Suprapubic skin (tissue), 4 donors: Measurements from ENCODE around the gene RNF167. TPM values are rescaled to one million over a fixed set of nuclear protein-coding genes. Genes with fewer than 3 reads are reported as not detected.

Source experiments
- DNase-seq, 2 donors: peaks; one replicate each; pipeline ENCODE4 v3.0.0-alpha.2; 2019; ENCODE audit warnings: low spot score in 2 of 2
- H3K27ac ChIP-seq: fragments of 200-600 bp; sonication (generic); one replicate; pipeline ENCODE4 v1.5.1; 2019
- H3K27me3 ChIP-seq: fragments of 200-600 bp; sonication (generic); one replicate; pipeline ENCODE4 v1.5.1; 2019
- H3K36me3 ChIP-seq: fragments of 200-600 bp; sonication (generic); one replicate; pipeline ENCODE4 v1.5.1; 2019
- H3K4me1 ChIP-seq: fragments of 200-600 bp; sonication (generic); one replicate; pipeline ENCODE4 v1.5.1; 2019
- H3K4me3 ChIP-seq: fragments of 200-600 bp; sonication (generic); one replicate; pipeline ENCODE4 v1.5.1; 2019; ENCODE audit warnings: mild to moderate bottlenecking
- H3K9me3 ChIP-seq: fragments of 200-600 bp; sonication (generic); one replicate; pipeline ENCODE4 v1.5.1; 2019
- CTCF ChIP-seq, 2 donors: fragments of 200-600 bp in 1 of 2; fragments of 450-650 bp in 1 of 2; sonication (generic) in 1 of 2; IDR thresholded peaks; one replicate each; pipeline ENCODE4 v1.5.1; 2016 to 2019; ENCODE audit warnings: antibody characterized with exemption in 2 of 2, mild to moderate bottlenecking in 1 of 2, moderate library complexity in 1 of 2
- EP300 ChIP-seq: sonication (generic); formaldehyde crosslinking; IDR thresholded peaks from one replicate; pipeline ENCODE4 v1.6.1; 2017; ENCODE audit warnings: antibody characterized with exemption
- POLR2A ChIP-seq, 2 donors: fragments of 450-650 bp; IDR thresholded peaks; one replicate each; pipeline ENCODE4 v1.6.1; 2017; ENCODE audit warnings: antibody characterized with exemption in 2 of 2, mild to moderate bottlenecking in 2 of 2, moderate library complexity in 2 of 2
- POLR2AphosphoS5 ChIP-seq, 3 donors: sonication (generic); formaldehyde crosslinking; IDR thresholded peaks; one replicate each; pipeline ENCODE4 v1.6.1; 2017; ENCODE audit warnings: antibody characterized with exemption in 3 of 3
- WGBS: methylation state at CpG from one replicate; pipeline ENCODE4 v1.1.5; 2018; 5-methylcytosine and 5-hydroxymethylcytosine counted together
- total RNA-seq, 4 donors: library from RNA; depleted of rRNA; stranded (reverse); fragments of >200 nt; gene quantifications; one replicate each; pipeline ENCODE4 v1.1.0, GENCODE V29; 2016

RNF167 gene
- total RNA-seq, 4 donors from 2014 or later = 74.1 to 118 (median 99.4) TPM

- peaks cover 33% of the 10 kb centered on the region for H3K36me3 ChIP-seq
- WGBS = 66% methylated on average over 13 of the region's 13 CpGs
- no peak overlapping the region for H3K27ac ChIP-seq
- H3K27me3 ChIP-seq = no peaks in the 10 kb centered on the region
- DNase-seq = no peak
- H3K9me3 ChIP-seq = no peaks in the 10 kb centered on the region
- no peak for TF ChIP-seq CTCF (IDR thresholded peaks at IDR 0.05)
- TF ChIP-seq EP300 = no peak
- TF ChIP-seq POLR2AphosphoS5 (IDR thresholded peaks at IDR 0.05) = no peak
- TF ChIP-seq POLR2A (IDR thresholded peaks at IDR 0.05) = no peak
- H3K4me1 ChIP-seq = peaks cover 83% of the 10 kb centered on the region
- H3K4me3 ChIP-seq = no peak overlapping the region
Measured at GRCh38 chr17:4942760-4943508, 2.9 kb downstream of the RNF167 start.

DNA sequence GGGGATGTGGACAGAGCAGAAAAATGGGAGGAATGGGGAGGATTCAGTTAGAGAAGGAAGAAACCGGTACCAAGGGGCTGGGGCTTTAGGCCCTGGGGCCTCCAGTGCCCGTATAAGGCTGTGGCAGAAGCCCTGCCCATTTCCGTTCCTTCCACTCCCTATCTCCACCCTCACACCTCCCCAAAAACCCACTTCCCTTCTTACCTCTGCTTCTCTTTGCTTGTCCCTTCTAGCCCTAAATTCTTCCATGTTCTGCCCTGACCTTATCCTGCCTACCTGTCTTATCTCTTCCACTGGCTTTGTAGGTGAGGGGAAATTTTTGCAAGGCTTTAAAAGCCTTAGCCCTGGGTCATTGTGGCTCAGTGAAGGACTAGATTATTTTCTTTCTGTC is 4.1 kb downstream of the RNF167 start:
- TF ChIP-seq POLR2AphosphoS5 (IDR thresholded peaks at IDR 0.05) (no peak), EP300 (no peak), CTCF (IDR thresholded peaks at IDR 0.05) (no peak)
- WGBS = 31% methylated on average over 3 of the region's 3 CpGs
- DNase-seq = no peak
- Histone ChIP-seq H3K36me3 (peaks cover 30% of the 10 kb centered on the region), H3K27ac (peak overlapping the region; percentile 98), H3K4me1 (peaks cover 74% of the 10 kb centered on the region), H3K27me3 (no peaks in the 10 kb centered on the region), H3K4me3 (no peak overlapping the region), H3K9me3 (no peaks in the 10 kb centered on the region)

DNA sequence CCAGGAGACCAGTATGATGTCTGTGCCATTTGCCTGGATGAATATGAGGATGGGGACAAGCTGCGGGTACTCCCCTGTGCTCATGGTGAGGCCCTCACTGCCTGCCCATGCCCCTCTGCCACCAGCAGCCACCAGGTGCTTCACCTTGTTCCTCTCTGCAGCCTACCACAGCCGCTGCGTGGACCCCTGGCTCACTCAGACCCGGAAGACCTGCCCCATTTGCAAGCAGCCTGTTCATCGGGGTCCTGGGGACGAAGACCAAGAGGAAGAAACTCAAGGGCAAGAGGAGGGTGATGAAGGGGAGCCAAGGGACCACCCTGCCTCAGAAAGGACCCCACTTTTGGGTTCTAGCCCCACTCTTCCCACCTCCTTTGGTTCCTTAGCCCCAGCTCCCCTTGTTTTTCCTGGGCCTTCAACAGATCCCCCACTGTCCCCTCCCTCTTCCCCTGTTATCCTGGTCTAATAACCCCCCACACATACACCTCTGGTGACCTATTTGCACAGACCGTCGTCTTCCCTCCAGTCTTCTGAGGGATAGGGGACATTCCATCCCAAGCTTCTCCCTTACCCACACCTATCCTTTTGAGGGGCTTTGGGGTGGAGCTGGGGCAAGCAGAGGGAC is 4.6 kb downstream of the RNF167 start:
- Histone ChIP-seq H3K27ac (peak overlapping the region; percentile 98), H3K27me3 (no peaks in the 10 kb centered on the region), H3K36me3 (peaks cover 30% of the 10 kb centered on the region), H3K4me3 (no peak overlapping the region), H3K9me3 (no peaks in the 10 kb centered on the region), H3K4me1 (peaks cover 73% of the 10 kb centered on the region)
- no peak for DNase-seq
- TF ChIP-seq CTCF (IDR thresholded peaks at IDR 0.05) (no peak), POLR2A (IDR thresholded peaks at IDR 0.05) (no peak), EP300 (no peak), POLR2AphosphoS5 (IDR thresholded peaks at IDR 0.05) (no peak)
- WGBS = 58% methylated on average over 7 of the region's 8 CpGs

DNA sequence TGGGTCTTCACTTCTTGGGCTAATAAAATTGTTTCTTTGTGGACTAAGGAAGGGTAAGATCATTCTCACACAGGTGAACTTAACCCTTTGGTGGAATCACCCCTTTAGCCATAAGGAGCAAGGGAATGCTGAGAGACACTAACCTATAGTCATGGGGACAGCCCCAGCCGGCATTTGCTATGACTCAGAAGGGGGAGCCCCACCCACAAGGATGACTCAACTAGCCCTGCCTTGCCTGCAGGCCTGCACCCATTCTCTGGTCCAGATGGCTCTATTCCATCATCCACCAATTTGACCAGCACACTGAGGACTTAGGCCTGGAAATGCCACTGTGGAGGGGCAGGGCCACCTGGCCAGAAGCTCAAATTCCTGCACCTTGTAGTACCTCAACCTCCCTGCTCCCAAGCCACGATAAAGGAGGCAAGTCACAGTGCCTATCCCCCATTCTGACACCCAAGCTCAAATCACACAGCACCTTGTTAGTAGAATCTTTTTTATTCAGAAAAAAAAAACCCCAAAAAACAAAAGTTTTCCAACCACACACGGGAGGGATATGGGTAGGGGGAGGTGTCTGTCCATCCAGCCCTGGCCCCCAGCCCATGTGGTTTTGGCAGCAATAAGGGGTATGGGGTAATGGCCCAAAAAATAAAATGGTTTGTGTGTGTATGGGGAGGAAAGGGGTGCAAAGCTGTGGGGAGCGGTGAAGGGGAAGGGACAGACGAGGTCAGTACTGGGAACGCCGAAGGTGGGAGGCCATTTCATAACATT is 5.3 kb downstream of the RNF167 start:
- Histone ChIP-seq H3K27me3 (no peaks in the 10 kb centered on the region), H3K27ac (peak overlapping the region; percentile 98), H3K9me3 (no peaks in the 10 kb centered on the region), H3K4me3 (peak overlapping the region; percentile 85), H3K36me3 (peaks cover 30% of the 10 kb centered on the region), H3K4me1 (peaks cover 80% of the 10 kb centered on the region)
- DNase-seq = peak; percentile 91 to 92
- WGBS = 23% methylated on average over 7 of the region's 7 CpGs
- TF ChIP-seq CTCF (IDR thresholded peaks at IDR 0.05) = no peak
- no peak for TF ChIP-seq EP300
- peak in 2 of 3 donors; percentile 24 to 80 for TF ChIP-seq POLR2AphosphoS5 (IDR thresholded peaks at IDR 0.05)
- TF ChIP-seq POLR2A (IDR thresholded peaks at IDR 0.05) = no peak

DNA sequence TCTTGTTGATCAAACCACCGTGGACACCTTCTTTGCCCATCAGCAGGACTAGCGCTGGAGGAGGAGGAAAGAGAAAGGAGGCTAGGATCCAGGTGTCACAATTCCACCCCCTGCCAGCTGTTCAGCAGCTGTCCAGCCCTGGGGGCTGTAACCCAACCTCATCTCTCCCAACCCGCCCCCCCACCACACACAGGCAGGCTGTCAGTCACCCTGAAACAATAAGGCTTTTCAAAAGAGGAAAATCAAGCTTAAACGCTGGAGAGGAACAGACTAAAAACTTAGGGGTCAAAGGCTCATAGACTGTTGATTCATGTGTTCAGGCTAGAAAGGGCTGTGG is 5.8 kb downstream of the RNF167 start:
- no peaks in the 10 kb centered on the region for H3K9me3 ChIP-seq
- peak overlapping the region; percentile 98 for H3K27ac ChIP-seq
- no peaks in the 10 kb centered on the region for H3K27me3 ChIP-seq
- H3K4me3 ChIP-seq = peak overlapping the region; percentile 85
- DNase-seq = no peak
- TF ChIP-seq EP300 (no peak), POLR2AphosphoS5 (IDR thresholded peaks at IDR 0.05) (no peak), CTCF (IDR thresholded peaks at IDR 0.05) (no peak), POLR2A (IDR thresholded peaks at IDR 0.05) (no peak)
- WGBS = 13% methylated on average over 4 of the region's 4 CpGs
- peaks cover 82% of the 10 kb centered on the region for H3K4me1 ChIP-seq
- peaks cover 30% of the 10 kb centered on the region for H3K36me3 ChIP-seq
